NB4 (cell line): ENCODE measurements around the gene SYNPO2L.
"Not testable (repeated sequence)": the region's sequence is repeated elsewhere in the genome, so short reads cannot be mapped to it uniquely, and the experiment has no call there.

Source experiments
- DNase-seq: peaks from one replicate; pipeline ENCODE4 v3.0.0; 2010; ENCODE audit warnings: low read depth
- H3K4me3 ChIP-seq: one replicate; pipeline ENCODE4 v1.5.1; 2011; ENCODE audit warnings: mild to moderate bottlenecking, low read depth, low read length, moderate library complexity
- TF ChIP-seq, protein P1 (sequence below): IDR thresholded peaks from one replicate; pipeline ENCODE4 v1.5.1; 2012; ENCODE audit warnings: low read depth, low read length
- TF ChIP-seq, protein P2 (sequence below): IDR thresholded peaks from 2 replicates; pipeline ENCODE4 v1.6.1; 2011; ENCODE audit warnings: low read depth, low read length

Gene SYNPO2L, protein sequence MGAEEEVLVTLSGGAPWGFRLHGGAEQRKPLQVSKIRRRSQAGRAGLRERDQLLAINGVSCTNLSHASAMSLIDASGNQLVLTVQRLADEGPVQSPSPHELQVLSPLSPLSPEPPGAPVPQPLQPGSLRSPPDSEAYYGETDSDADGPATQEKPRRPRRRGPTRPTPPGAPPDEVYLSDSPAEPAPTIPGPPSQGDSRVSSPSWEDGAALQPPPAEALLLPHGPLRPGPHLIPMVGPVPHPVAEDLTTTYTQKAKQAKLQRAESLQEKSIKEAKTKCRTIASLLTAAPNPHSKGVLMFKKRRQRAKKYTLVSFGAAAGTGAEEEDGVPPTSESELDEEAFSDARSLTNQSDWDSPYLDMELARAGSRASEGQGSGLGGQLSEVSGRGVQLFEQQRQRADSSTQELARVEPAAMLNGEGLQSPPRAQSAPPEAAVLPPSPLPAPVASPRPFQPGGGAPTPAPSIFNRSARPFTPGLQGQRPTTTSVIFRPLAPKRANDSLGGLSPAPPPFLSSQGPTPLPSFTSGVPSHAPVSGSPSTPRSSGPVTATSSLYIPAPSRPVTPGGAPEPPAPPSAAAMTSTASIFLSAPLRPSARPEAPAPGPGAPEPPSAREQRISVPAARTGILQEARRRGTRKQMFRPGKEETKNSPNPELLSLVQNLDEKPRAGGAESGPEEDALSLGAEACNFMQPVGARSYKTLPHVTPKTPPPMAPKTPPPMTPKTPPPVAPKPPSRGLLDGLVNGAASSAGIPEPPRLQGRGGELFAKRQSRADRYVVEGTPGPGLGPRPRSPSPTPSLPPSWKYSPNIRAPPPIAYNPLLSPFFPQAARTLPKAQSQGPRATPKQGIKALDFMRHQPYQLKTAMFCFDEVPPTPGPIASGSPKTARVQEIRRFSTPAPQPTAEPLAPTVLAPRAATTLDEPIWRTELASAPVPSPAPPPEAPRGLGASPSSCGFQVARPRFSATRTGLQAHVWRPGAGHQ

DNA sequence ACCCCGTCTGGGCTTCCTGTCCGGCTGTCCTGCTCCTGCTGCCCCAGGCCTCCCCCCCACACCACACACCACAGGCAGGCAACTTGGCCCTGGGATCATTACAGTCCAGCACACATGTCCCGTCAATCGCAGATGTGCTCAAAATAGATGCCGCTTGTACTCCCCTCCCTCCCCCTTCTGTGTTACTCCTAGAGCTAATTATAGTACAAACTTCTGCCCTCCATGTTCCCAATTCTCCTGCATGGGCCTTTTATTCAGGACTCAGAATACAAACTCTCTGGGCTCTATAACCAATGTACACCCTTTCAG lies at the start of gene SYNPO2L:
Gene SYNPO2L, minus strand, starts transcription at position 40 of the 309 bp plus-strand sequence. CDS start 107 bp downstream, outside the sequence.
- TF ChIP-seq, protein P1, sequence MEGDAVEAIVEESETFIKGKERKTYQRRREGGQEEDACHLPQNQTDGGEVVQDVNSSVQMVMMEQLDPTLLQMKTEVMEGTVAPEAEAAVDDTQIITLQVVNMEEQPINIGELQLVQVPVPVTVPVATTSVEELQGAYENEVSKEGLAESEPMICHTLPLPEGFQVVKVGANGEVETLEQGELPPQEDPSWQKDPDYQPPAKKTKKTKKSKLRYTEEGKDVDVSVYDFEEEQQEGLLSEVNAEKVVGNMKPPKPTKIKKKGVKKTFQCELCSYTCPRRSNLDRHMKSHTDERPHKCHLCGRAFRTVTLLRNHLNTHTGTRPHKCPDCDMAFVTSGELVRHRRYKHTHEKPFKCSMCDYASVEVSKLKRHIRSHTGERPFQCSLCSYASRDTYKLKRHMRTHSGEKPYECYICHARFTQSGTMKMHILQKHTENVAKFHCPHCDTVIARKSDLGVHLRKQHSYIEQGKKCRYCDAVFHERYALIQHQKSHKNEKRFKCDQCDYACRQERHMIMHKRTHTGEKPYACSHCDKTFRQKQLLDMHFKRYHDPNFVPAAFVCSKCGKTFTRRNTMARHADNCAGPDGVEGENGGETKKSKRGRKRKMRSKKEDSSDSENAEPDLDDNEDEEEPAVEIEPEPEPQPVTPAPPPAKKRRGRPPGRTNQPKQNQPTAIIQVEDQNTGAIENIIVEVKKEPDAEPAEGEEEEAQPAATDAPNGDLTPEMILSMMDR: no peak
- TF ChIP-seq, protein P2, sequence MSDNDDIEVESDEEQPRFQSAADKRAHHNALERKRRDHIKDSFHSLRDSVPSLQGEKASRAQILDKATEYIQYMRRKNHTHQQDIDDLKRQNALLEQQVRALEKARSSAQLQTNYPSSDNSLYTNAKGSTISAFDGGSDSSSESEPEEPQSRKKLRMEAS: no peak; the same call in 1 of the 2 replicates
- H3K4me3 ChIP-seq: peak within 1 kb of the TSS; percentile 36
- peak; percentile 79 for DNase-seq

DNA sequence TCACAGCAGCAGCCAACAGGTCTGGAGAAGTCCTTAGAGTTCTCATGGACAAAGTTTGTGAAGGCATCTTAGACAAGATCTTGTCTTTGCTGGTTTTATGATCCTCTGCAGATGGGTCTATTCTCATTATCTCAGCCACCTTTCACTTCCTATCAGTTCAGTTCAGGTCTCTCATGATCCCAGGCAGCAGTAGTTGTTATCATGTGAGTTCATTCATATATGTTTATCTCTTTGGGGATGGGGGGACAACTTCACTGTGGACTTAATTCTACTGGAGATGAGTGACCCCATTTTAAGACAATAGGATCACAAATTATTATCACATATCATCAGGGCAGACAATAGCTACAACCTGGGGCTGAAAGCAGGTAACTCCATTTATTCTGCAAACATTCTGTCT lies 48.1 kb upstream of the SYNPO2L start:
- not testable (repeated sequence) for H3K4me3 ChIP-seq

DNA sequence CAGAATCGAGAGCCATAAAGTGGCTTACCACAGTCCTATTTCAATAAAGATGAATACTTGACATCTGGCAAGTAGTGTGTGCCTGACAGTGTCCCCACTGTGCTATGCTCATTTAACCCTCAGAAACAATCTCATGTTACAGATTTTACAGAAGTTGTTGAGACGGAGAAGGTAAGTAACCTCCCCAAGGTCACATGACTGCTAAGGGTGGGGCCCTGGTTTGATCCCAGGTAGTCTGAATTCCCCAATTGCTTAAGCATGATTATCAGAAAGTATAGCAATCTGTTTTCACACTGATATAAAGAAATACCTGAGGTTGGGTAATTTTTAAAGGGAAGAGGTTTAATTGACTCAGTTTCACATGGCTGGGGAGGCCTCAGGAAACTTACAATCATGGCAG lies 43.0 kb upstream of the SYNPO2L start:
- not testable (repeated sequence) for DNase-seq, H3K4me3 ChIP-seq

More for the DNA sequence above, 48.1 kb upstream of the SYNPO2L start:
- DNase-seq: not testable (repeated sequence)

DNA sequence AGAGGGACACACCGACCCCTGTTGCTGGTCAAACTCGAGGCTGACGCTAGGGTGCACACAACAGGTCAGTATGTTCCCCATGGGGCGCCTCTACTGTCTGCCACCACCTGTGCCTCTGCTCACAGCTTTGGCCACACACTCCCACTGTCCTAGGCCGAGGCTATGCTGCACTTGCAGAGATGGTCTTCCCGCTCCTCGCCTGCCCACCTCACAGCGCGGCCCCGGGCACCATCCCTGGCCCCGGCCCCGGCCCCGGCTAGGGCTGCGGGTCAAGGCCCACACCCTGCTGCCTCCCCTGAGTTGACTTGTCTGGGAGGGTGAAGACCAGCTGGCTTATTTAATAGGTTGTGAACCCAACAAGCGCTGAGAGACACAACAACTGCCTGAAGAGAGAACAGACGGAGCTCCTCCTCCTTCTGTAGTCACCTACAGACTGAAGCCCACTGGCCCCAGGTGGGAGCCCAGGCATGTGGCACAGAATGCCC lies 41.9 kb upstream of the SYNPO2L start, which contains the start of gene AGAP5:
Gene AGAP5, minus strand, starts transcription at position 435 of the 485 bp plus-strand sequence. Its CDS starts 354 bp downstream, at position 81.
- not testable (repeated sequence) for DNase-seq

GRCh38 chr10:73695302-73695701 lies 39.5 kb upstream of the SYNPO2L start:
- H3K4me3 ChIP-seq, DNase-seq: not testable (repeated sequence)

More for the DNA sequence above, 41.9 kb upstream of the SYNPO2L start, which contains the start of gene AGAP5:
- H3K4me3 ChIP-seq: not testable (repeated sequence)

- H3K4me3 ChIP-seq, DNase-seq: not testable (repeated sequence)
Measured at GRCh38 chr10:73690755-73691154, 34.9 kb upstream of the SYNPO2L start.

DNA sequence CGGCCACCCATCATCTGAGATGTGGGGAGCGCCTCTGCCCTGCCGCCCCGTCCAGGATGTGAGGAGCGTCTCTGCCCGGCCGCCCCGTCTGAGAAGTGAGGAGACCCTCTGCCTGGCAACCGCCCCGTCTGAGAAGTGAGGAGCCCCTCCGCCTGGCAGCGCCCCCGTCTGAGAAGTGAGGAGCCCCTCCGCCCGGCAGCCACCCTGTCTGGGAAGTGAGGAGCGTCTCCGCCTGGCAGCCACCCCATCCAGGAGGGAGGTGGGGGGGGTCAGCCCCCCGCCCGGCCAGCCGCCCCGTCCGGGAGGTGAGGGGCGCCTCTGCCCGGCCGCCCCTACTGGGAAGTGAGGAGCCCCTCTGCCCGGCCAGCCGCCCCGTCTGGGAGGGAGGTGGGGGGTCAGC lies 33.8 kb upstream of the SYNPO2L start:
- H3K4me3 ChIP-seq, DNase-seq: not testable (repeated sequence)

DNA sequence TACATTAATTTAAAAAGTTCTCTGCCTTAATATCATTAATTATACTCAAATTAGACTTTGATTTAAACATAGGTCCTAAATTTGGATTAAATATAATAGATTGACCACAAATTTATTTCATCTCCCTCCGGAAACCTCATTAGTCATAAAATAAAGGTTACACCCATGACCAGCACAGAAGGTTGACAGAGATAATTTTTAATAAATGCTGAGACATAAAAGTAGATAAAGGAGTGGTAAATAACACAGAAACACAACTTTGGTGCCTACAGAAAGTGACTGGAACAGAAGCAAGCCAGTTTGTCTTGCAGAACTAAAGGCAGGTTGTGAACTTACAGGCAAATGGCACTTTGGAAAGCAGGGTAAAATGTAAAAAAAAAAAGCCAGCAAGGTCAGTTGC lies 31.8 kb upstream of the SYNPO2L start:
- not testable (repeated sequence) for DNase-seq, H3K4me3 ChIP-seq

GRCh38 chr10:73674546-73674945 lies 18.7 kb upstream of the SYNPO2L start:
- DNase-seq, H3K4me3 ChIP-seq: not testable (repeated sequence)

DNA sequence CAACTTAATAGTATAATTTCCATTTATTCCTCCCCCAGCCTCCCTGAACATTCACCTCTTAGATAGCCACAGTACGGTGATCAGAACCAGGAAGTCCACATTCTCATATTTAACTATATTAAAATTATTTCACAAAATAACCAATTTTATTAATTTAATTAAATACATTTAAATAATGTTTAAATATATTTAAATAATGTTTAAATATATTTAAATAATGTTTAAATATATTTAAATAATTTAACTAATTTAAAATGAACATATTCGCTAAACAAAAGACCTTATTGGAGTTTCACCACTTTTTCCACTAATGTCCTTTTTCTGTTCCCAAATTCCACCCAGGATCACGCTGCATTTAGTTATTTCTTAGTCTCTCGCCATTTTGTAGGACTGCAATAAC lies 12.5 kb upstream of the SYNPO2L start:
- H3K4me3 ChIP-seq, DNase-seq: not testable (repeated sequence)

- H3K4me3 ChIP-seq, DNase-seq: not testable (repeated sequence)
Measured at GRCh38 chr10:73666153-73666809, 10.5 kb upstream of the SYNPO2L start.

GRCh38 chr10:73665581-73665980 lies 9.8 kb upstream of the SYNPO2L start:
- not testable (repeated sequence) for H3K4me3 ChIP-seq, DNase-seq

DNA sequence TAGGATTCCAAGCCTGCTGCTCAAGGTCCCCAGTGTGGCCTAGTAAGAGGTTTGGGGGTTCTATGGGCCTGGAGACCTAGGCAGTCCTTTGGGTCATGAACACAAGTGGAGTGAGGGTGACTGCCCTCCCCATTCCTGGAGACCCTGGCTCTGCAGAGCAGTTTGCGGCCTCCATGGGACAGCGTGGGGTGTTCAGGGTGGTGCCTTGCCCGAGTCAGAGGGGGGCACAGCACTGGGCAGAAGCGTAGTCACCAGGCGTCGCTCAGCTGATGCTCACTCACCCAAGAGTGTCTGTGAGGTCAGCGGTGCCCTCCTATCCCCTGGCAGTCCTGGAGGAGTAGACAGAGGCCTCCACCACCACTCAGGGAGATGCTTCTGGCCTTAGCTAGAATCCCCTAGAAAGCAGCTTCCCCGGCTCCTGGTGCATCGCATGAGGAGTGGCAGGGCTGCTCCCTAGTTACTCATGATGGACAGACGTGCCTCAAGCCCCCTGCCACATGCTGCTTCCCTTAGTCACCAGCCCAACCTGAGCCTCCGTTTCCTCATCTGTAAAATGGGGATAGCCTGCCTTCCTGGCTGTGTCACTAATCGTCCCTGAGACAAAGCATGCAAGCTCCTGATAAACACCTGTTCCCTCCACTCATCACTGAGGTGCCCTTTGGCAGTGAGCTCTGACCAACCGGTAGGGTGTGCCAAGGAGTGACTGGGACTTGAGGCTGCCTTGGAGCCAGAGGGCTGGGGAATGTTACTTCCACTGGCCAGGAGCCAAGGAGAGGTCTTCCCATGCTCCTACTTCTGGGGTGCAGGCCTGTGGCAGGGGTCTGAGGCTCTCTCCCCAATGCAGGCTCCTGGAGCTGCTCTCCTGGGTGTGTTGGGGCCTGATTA lies 8.6 kb upstream of the SYNPO2L start:
- H3K4me3 ChIP-seq, DNase-seq: not testable (repeated sequence)

GRCh38 chr10:73663621-73664020 lies 7.8 kb upstream of the SYNPO2L start:
- DNase-seq, H3K4me3 ChIP-seq: not testable (repeated sequence)

DNA sequence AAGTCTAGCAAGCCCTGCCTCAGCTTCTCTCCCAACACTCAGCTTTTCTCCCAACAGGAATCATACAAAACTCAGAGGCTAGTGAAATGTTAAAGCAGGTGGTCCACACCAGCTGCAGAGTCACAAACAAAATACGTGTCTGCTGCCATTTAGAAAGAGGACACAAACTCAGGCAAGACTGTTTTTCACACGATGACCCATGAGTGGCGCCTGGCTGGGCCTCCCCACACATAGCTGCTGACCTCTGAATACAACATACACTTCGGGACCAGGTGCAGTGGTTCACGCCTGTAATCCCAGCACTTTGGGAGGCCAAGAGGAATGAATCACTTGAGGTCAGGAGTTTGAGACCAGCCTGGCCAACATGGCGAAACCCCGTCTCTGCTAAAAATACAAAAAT lies 6.9 kb upstream of the SYNPO2L start:
- not testable (repeated sequence) for DNase-seq, H3K4me3 ChIP-seq
